Neural cell (in vitro differentiated cells): Measurements from ENCODE around the gene SCLY. TPM values are rescaled to one million over a fixed set of nuclear protein-coding genes. Genes with fewer than 3 reads are reported as not detected.

ENCODE experiments used
- H2AFZ ChIP-seq: fragments of 200-600, 300-800 bp; sonication (generic), shearing (Covaris generic); 2 replicates; pipeline ENCODE4 v1.6.0; 2014; ENCODE audit warnings: low read depth, mild to moderate bottlenecking, antibody characterized with exemption, low read length, moderate library complexity
- H3F3A ChIP-seq: fragments of 200-600 bp; shearing (Covaris generic); 2 replicates; pipeline ENCODE4 v1.6.1; 2016; ENCODE audit warnings: mild to moderate bottlenecking, moderate library complexity, mixed read lengths, antibody characterized with exemption, low read length; ENCODE audit not compliant: insufficient read depth, poor library complexity, severe bottlenecking
- H3K27ac ChIP-seq: fragments of 200-600, 300-800 bp; sonication (generic), shearing (Covaris generic); 2 replicates; pipeline ENCODE4 v1.5.1; 2014; ENCODE audit warnings: mild to moderate bottlenecking, low read length, moderate library complexity
- H3K27me3 ChIP-seq: fragments of 300-800, 200-600 bp; sonication (generic), shearing (Covaris generic); 2 replicates; pipeline ENCODE4 v1.6.0; 2014; ENCODE audit warnings: mild to moderate bottlenecking, low read depth, low read length, moderate library complexity; ENCODE audit not compliant: insufficient read depth
- H3K36me3 ChIP-seq: fragments of 300-800, 200-600 bp; sonication (generic), shearing (Covaris generic); 2 replicates; pipeline ENCODE4 v1.5.1; 2014; ENCODE audit warnings: mild to moderate bottlenecking, antibody characterized with exemption, low read length, moderate library complexity; ENCODE audit not compliant: insufficient read depth
- H3K4me2 ChIP-seq: fragments of 300-800, 200-600 bp; sonication (generic), shearing (Covaris generic); 2 replicates; pipeline ENCODE4 v1.6.0; 2014; ENCODE audit warnings: mild to moderate bottlenecking, low read length
- H3K4me3 ChIP-seq: fragments of 300-800, 200-600 bp; sonication (generic), shearing (Covaris generic); 2 replicates; pipeline ENCODE4 v1.5.1; 2014; ENCODE audit warnings: mild to moderate bottlenecking, low read length, moderate library complexity
- H3K79me2 ChIP-seq: fragments of 200-600 bp; shearing (Covaris generic); replicated peaks from 2 replicates; pipeline ENCODE4 v1.6.0; 2014; ENCODE audit warnings: mild to moderate bottlenecking, low read length, moderate library complexity; ENCODE audit not compliant: insufficient read depth
- H3K9ac ChIP-seq: fragments of 300-800, 200-600 bp; sonication (generic), shearing (Covaris generic); 2 replicates; pipeline ENCODE4 v1.6.1; 2016; ENCODE audit warnings: mild to moderate bottlenecking, low read length, mixed read lengths
- H3K9me2 ChIP-seq: fragments of 200-600 bp; shearing (Covaris generic); 2 replicates; pipeline ENCODE4 v1.6.1; 2016; ENCODE audit warnings: mild to moderate bottlenecking, low read length, mixed read lengths; ENCODE audit not compliant: insufficient read depth
- H3K9me3 ChIP-seq: fragments of 200-600, 300-800 bp; sonication (generic), shearing (Covaris generic); 2 replicates; pipeline ENCODE4 v1.6.1; 2016; ENCODE audit warnings: mild to moderate bottlenecking, mixed run types, low read length, moderate library complexity, mixed read lengths
- H4K20me1 ChIP-seq: fragments of 200-600 bp; shearing (Covaris generic); 2 replicates; pipeline ENCODE4 v1.6.1; 2016; ENCODE audit warnings: mild to moderate bottlenecking, mixed run types; ENCODE audit not compliant: insufficient read depth
- CTCF ChIP-seq: fragments of 450-650 bp; IDR thresholded peaks from 2 replicates; pipeline ENCODE4 v1.5.1; 2014; ENCODE audit warnings: antibody characterized with exemption, mild to moderate bottlenecking, moderate library complexity; ENCODE audit not compliant: poor library complexity, severe bottlenecking
- EP300 ChIP-seq: fragments of 450-650 bp; conservative IDR thresholded peaks from 2 replicates; pipeline ENCODE4 v1.6.1; 2014; ENCODE audit warnings: antibody characterized with exemption, mild to moderate bottlenecking, moderate library complexity; ENCODE audit not compliant: poor library complexity, severe bottlenecking
- EZH2 ChIP-seq: fragments of 200-600, 300-800 bp; shearing (Covaris generic), sonication (generic); IDR thresholded peaks from 2 replicates; pipeline ENCODE4 v1.6.1; 2014; ENCODE audit warnings: antibody characterized with exemption, low read length, borderline replicate concordance, mild to moderate bottlenecking; ENCODE audit not compliant: insufficient read depth, poor library complexity, severe bottlenecking
- MXI1 ChIP-seq: fragments of 450-650 bp; conservative IDR thresholded peaks from 2 replicates; pipeline ENCODE4 v1.6.1; 2014; ENCODE audit warnings: antibody characterized with exemption, mild to moderate bottlenecking; ENCODE audit not compliant: poor library complexity, severe bottlenecking
- POLR2AphosphoS5 ChIP-seq: IDR thresholded peaks from 2 replicates; pipeline ENCODE4 v1.6.1; 2012
- RAD21 ChIP-seq: fragments of 450-650 bp; conservative IDR thresholded peaks from 2 replicates; pipeline ENCODE4 v1.6.1; 2014; ENCODE audit warnings: antibody characterized with exemption, mild to moderate bottlenecking, moderate library complexity
- REST ChIP-seq: IDR thresholded peaks from 2 replicates; pipeline ENCODE4 v1.6.1; 2012; ENCODE audit warnings: borderline replicate concordance
- SMC3 ChIP-seq: fragments of 450-650 bp; conservative IDR thresholded peaks from 2 replicates; pipeline ENCODE4 v1.6.1; 2014; ENCODE audit warnings: antibody characterized with exemption, mild to moderate bottlenecking, moderate library complexity; ENCODE audit not compliant: poor library complexity
- TAF1 ChIP-seq: IDR thresholded peaks from 2 replicates; pipeline ENCODE4 v1.6.1; 2012; ENCODE audit warnings: low read depth
- polyA plus RNA-seq: library from polyadenylated mRNA; depleted of rRNA; stranded (reverse); fragments of >200 nt; gene quantifications from 2 replicates; pipeline ENCODE4 v1.2.3, GENCODE V29; 2014

The SCLY gene
- polyA plus RNA-seq, 1 donor from 2014 or later: 15.9 TPM

- no peaks in the 10 kb centered on the region for H3K9me3 ChIP-seq
- no peak overlapping the region for H3K27ac ChIP-seq
- H2AFZ ChIP-seq: no peak overlapping the region
- no peaks in the 10 kb centered on the region for H3K9me2 ChIP-seq
- no peaks in the 10 kb centered on the region for H3K79me2 ChIP-seq
- TF ChIP-seq REST (no peak), CTCF (no peak), EZH2 (no peak), TAF1 (no peak), EP300 (no peak), POLR2AphosphoS5 (no peak), RAD21 (no peak), MXI1 (no peak), SMC3 (no peak)
- H3K27me3 ChIP-seq: no peaks in the 10 kb centered on the region
- no peak overlapping the region for H3K4me2 ChIP-seq
- no peaks in the 10 kb centered on the region for H3F3A ChIP-seq
- H3K9ac ChIP-seq: no peak overlapping the region
- H4K20me1 ChIP-seq: no peaks in the 10 kb centered on the region
- no peak overlapping the region for H3K4me3 ChIP-seq
- no peaks in the 10 kb centered on the region for H3K36me3 ChIP-seq
Observed at GRCh38 chr2:238093181-238094140, 32.7 kb downstream of the SCLY start.

GRCh38 chr2:238094438-238095022 lies 33.7 kb downstream of the SCLY start:
- Histone ChIP-seq H3K9me2 (no peaks in the 10 kb centered on the region), H3F3A (no peaks in the 10 kb centered on the region), H3K4me2 (no peak overlapping the region), H3K4me3 (no peak overlapping the region), H4K20me1 (no peaks in the 10 kb centered on the region), H3K27me3 (no peaks in the 10 kb centered on the region), H3K36me3 (no peaks in the 10 kb centered on the region), H2AFZ (no peak overlapping the region), H3K79me2 (no peaks in the 10 kb centered on the region), H3K27ac (no peak overlapping the region), H3K9me3 (no peaks in the 10 kb centered on the region), H3K9ac (no peak overlapping the region)
- TF ChIP-seq POLR2AphosphoS5 (no peak), CTCF (no peak), SMC3 (no peak), TAF1 (no peak), RAD21 (no peak), MXI1 (no peak), EP300 (no peak), EZH2 (no peak), REST (no peak)
